Colonic mucosa (tissue), 4 donors: ENCODE results near the gene ZDHHC9. TPM values are rescaled to one million over a fixed set of nuclear protein-coding genes. Genes with fewer than 3 reads are reported as not detected.

Source experiments
- DNase-seq: peaks from one replicate; pipeline ENCODE4 v3.0.0-alpha.2; 2020
- H3K27ac ChIP-seq: fragments of 200-600 bp; one replicate; pipeline ENCODE4 v1.8.0; 2021
- H3K27me3 ChIP-seq: fragments of 200-600 bp; one replicate; pipeline ENCODE4 v1.8.0; 2021
- H3K36me3 ChIP-seq: fragments of 200-600 bp; one replicate; pipeline ENCODE4 v1.8.0; 2021
- H3K4me1 ChIP-seq: fragments of 200-600 bp; one replicate; pipeline ENCODE4 v1.8.0; 2021; ENCODE audit warnings: mild to moderate bottlenecking
- H3K4me3 ChIP-seq: fragments of 200-600 bp; one replicate; pipeline ENCODE4 v1.8.0; 2021
- H3K9ac ChIP-seq, 2 donors: one replicate each; pipeline ENCODE4 v1.7.0; 2013; ENCODE audit warnings: control low read depth in 2 of 2, low read depth in 2 of 2, low read length in 2 of 2
- H3K9me3 ChIP-seq: fragments of 200-600 bp; one replicate; pipeline ENCODE4 v1.8.0; 2021
- intact Hi-C: fragments of 100-400 bp; cut with DNase I; formaldehyde crosslinking; loops from one replicate; pipeline ENCODE4 v1.14.1; 2022
- total RNA-seq, 2 donors: library from RNA; stranded (reverse); fragmentation: NEBNext Ultra II Directional in 1 of 2; extraction: Animal tissue kit (Norgen Biotek cat#: 25700) in 1 of 2; gene quantifications; one replicate each; pipeline ENCODE4 v1.2.1, GENCODE V29; 2021
- TF ChIP-seq, protein P1 (sequence below): fragments of 200-600 bp; IDR thresholded peaks from one replicate; pipeline ENCODE4 v1.8.0; 2022; ENCODE audit warnings: antibody characterized with exemption, mild to moderate bottlenecking
- donor health status: healthy.
- donor health status: DM: no; HTN: no; CAD: no.
- donor health status: DM: no; HTN: no; CAD: no.

The ZDHHC9 gene
- total RNA-seq, 2 donors from 2014 or later: 39.5 to 41.5 TPM

DNA sequence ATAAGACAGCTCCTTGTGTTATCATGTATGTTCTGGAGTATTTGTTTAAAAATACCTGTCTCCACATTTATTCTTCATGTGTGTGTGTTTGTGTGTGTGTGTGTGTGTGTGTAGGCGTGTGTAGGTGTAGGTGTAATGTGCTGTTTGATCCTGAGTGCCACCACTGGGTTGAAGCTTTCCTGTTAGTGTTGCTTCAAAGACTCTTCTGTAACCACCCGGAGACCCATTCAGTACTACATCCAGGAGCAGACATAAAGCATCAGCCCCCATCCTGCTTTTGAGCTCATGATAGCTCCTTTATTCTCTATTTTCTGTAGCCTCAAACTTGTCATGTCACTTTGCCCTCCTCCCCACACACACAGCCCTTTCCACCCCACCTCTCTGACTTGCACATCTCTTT, 3.0 kb upstream of the ZDHHC9 start:
- no peaks in the 10 kb centered on the region for H3K4me1 ChIP-seq
- no peak overlapping the region for H3K27ac ChIP-seq
- DNase-seq: no peak
- TF ChIP-seq, protein P1, sequence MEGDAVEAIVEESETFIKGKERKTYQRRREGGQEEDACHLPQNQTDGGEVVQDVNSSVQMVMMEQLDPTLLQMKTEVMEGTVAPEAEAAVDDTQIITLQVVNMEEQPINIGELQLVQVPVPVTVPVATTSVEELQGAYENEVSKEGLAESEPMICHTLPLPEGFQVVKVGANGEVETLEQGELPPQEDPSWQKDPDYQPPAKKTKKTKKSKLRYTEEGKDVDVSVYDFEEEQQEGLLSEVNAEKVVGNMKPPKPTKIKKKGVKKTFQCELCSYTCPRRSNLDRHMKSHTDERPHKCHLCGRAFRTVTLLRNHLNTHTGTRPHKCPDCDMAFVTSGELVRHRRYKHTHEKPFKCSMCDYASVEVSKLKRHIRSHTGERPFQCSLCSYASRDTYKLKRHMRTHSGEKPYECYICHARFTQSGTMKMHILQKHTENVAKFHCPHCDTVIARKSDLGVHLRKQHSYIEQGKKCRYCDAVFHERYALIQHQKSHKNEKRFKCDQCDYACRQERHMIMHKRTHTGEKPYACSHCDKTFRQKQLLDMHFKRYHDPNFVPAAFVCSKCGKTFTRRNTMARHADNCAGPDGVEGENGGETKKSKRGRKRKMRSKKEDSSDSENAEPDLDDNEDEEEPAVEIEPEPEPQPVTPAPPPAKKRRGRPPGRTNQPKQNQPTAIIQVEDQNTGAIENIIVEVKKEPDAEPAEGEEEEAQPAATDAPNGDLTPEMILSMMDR: no peak
- intact Hi-C loops: loop anchor here (10.0 kb wide), 1 partner anchor 218 kb away; no protein-coding TSS in a partner anchor
- no peak overlapping the region for H3K4me3 ChIP-seq
- no peaks in the 10 kb centered on the region for H3K9me3 ChIP-seq
- no peaks in the 10 kb centered on the region for H3K36me3 ChIP-seq
- H3K9ac ChIP-seq: no peak overlapping the region
- no peaks in the 10 kb centered on the region for H3K27me3 ChIP-seq

DNA sequence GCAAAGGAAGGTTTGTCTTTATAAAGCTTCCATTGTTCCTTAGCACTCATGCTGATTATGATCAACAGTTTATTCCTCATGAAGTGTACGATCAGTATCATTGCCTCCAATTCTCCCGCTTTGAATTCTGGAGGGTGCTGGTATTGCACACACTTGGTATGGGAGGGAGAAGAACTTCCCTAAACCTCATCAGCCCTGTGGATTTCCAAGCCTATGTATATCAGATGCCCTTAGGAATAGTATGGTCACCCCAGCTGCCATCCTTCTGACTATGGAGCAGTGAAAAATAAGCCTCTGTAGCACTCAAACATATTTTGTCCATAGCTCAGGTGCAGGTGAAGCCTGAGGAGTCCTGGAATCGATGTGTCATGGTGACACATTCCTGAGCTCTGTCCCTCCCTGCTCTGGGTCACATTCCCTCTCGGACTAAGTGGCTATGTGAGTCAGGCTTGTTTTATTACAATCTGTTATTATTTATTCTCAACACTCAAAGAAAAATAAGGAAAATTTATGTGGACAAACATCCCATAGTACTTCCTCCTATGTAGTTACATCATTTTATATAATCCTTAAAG, 2.0 kb upstream of the ZDHHC9 start:
- Histone ChIP-seq H3K9me3 (no peaks in the 10 kb centered on the region), H3K9ac (no peak overlapping the region), H3K4me3 (no peak overlapping the region), H3K27me3 (no peaks in the 10 kb centered on the region), H3K36me3 (no peaks in the 10 kb centered on the region), H3K4me1 (no peaks in the 10 kb centered on the region), H3K27ac (no peak overlapping the region)
- TF ChIP-seq, protein P1: no peak
- intact Hi-C loops: loop anchor here (10.0 kb wide), 1 partner anchor 219 kb away; no protein-coding TSS in a partner anchor
- DNase-seq: no peak

DNA sequence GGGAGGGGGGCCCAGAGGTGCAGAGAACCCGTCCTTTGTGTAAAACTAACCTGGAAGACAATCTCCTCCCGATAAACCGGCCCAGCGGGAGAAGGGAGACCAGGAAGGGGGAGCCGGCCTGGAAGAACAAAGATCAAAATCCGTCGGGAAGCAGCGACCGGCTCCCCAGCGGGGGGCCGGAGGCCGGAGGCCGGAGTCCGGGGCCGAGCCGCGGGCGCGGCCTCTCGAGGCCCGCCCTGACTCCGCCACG, 552 bp downstream of the ZDHHC9 start:
- intact Hi-C loops: loop anchor here (10.0 kb wide), 1 partner anchor 222 kb away; no protein-coding TSS in a partner anchor
- TF ChIP-seq, protein P1: no peak
- DNase-seq: no peak

GRCh38 chrX:129842510-129843208, 1.0 kb downstream of the ZDHHC9 start:
- Histone ChIP-seq H3K4me1 (no peaks in the 10 kb centered on the region), H3K4me3 (peak overlapping the region; percentile 74), H3K27me3 (no peaks in the 10 kb centered on the region), H3K36me3 (no peaks in the 10 kb centered on the region), H3K9ac (peak overlapping the region; percentile 66 to 70), H3K27ac (peak overlapping the region; percentile 69), H3K9me3 (no peaks in the 10 kb centered on the region)
- TF ChIP-seq, protein P1: no peak
- peak; percentile 70 for DNase-seq
- intact Hi-C loops: loop anchor here (10.0 kb wide), 1 partner anchor 222 kb away; no protein-coding TSS in a partner anchor

More for the DNA sequence above, 552 bp downstream of the ZDHHC9 start:
- Histone ChIP-seq H3K4me1 (no peaks in the 10 kb centered on the region), H3K9ac (peak overlapping the region; percentile 66 to 70), H3K9me3 (no peaks in the 10 kb centered on the region), H3K27me3 (no peaks in the 10 kb centered on the region), H3K4me3 (peak overlapping the region; percentile 74), H3K36me3 (no peaks in the 10 kb centered on the region), H3K27ac (peak overlapping the region; percentile 69)

- H3K27me3 ChIP-seq: no peaks in the 10 kb centered on the region
- intact Hi-C loops: loop anchor here (10.0 kb wide), 1 partner anchor 224 kb away; no protein-coding TSS in a partner anchor
- H3K9ac ChIP-seq: no peak overlapping the region
- no peaks in the 10 kb centered on the region for H3K4me1 ChIP-seq
- no peak for DNase-seq
- TF ChIP-seq, protein P1: no peak
- no peak overlapping the region for H3K4me3 ChIP-seq
- no peak overlapping the region for H3K27ac ChIP-seq
- H3K36me3 ChIP-seq: no peaks in the 10 kb centered on the region
- no peaks in the 10 kb centered on the region for H3K9me3 ChIP-seq
These were observed 3.3 kb downstream of the ZDHHC9 start for GRCh38 chrX:129840344-129840743.
